ENCODE results near the gene MGAT5B.

Gene MGAT5B

DNA sequence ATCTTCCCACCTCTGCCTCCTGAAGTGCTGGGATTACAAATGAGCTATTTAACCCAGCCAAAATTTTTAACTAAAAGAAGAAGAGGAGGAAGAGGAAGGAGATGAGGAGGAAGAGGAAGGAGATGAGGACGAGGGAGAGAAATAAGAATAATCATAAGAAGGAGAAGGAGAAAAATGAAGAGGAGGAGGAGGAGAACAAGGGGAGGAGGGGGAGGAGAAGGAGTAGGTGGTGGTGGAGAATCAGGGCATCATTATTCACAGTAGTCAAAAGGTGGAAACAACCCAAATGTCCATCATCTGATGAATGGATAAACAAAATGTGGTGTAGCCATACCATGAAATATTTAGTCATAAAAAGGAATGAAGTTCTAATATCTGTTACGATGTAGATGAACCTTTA, 21.2 kb upstream of the MGAT5B start:
- TF ChIP-seq SIN3A (IDR thresholded peaks at IDR 0.05; ENCODE audit: borderline replicate concordance, insufficient read depth, low read length) (no peak), TAF1 (IDR thresholded peaks at IDR 0.05; ENCODE audit: borderline replicate concordance, insufficient read depth, low read length) (no peak), FOXP2 (optimal IDR thresholded peaks at IDR 0.05; ENCODE audit: borderline replicate concordance, extremely low read depth, extremely low read length, insufficient read depth) (no peak), POLR2AphosphoS5 (IDR thresholded peaks at IDR 0.05; ENCODE audit: low read depth, low read length) (no peak)
- TF ChIP-seq, protein P1, sequence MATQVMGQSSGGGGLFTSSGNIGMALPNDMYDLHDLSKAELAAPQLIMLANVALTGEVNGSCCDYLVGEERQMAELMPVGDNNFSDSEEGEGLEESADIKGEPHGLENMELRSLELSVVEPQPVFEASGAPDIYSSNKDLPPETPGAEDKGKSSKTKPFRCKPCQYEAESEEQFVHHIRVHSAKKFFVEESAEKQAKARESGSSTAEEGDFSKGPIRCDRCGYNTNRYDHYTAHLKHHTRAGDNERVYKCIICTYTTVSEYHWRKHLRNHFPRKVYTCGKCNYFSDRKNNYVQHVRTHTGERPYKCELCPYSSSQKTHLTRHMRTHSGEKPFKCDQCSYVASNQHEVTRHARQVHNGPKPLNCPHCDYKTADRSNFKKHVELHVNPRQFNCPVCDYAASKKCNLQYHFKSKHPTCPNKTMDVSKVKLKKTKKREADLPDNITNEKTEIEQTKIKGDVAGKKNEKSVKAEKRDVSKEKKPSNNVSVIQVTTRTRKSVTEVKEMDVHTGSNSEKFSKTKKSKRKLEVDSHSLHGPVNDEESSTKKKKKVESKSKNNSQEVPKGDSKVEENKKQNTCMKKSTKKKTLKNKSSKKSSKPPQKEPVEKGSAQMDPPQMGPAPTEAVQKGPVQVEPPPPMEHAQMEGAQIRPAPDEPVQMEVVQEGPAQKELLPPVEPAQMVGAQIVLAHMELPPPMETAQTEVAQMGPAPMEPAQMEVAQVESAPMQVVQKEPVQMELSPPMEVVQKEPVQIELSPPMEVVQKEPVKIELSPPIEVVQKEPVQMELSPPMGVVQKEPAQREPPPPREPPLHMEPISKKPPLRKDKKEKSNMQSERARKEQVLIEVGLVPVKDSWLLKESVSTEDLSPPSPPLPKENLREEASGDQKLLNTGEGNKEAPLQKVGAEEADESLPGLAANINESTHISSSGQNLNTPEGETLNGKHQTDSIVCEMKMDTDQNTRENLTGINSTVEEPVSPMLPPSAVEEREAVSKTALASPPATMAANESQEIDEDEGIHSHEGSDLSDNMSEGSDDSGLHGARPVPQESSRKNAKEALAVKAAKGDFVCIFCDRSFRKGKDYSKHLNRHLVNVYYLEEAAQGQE (IDR thresholded peaks at IDR 0.05; ENCODE audit: insufficient read depth in 1 of 2, low read depth in 2 of 2, low read length in 2 of 2), result no peak

DNA sequence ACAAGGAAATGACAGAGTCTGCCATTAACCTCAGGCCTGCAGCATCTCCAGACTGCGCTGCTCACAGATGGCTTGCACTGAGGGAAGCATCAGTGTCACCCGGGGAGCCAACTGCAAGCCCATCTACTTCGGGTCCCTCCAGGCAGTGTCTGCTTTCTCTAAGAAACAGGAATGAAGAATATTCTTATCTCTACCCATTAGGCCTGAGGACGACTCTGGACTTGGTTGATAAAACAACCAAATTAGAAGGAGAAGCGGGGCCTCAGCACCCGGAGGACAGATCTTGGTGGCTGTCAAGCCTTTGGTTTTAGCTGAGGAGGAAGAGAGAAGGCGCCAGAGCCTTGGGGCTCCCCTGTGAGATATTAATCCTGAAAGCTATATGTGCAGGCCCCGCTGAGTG, 19.5 kb upstream of the MGAT5B start:
- TF ChIP-seq SIN3A (IDR thresholded peaks at IDR 0.05; ENCODE audit: borderline replicate concordance, insufficient read depth, low read length), result no peak
- TF ChIP-seq, protein P1 (IDR thresholded peaks at IDR 0.05; ENCODE audit: insufficient read depth in 1 of 2, low read depth in 2 of 2, low read length in 2 of 2), result no peak
- TF ChIP-seq POLR2AphosphoS5 (IDR thresholded peaks at IDR 0.05; ENCODE audit: low read depth, low read length), result no peak
- no peak for TF ChIP-seq TAF1 (IDR thresholded peaks at IDR 0.05; ENCODE audit: borderline replicate concordance, insufficient read depth, low read length)
- TF ChIP-seq FOXP2 (optimal IDR thresholded peaks at IDR 0.05; ENCODE audit: borderline replicate concordance, extremely low read depth, extremely low read length, insufficient read depth), result no peak

DNA sequence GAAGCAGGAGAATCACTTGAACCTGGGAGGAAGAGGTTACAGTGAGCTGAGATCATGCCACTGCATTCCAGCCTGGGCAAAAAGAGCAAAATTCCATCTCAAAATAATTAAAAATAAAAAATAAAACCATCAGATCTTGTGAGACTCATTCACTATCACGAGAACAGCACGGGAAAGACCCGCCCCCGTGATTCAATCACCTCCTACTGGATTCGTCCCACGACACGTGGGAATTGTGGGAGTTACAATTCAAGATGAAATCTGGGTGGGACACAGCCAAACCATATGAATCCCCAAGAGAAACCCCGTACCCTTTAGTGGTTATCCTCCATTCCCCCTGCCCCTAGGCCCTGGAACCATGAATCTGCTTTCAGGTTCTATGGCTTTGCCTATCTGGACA, 15.4 kb upstream of the MGAT5B start:
- no peak for TF ChIP-seq POLR2AphosphoS5 (IDR thresholded peaks at IDR 0.05; ENCODE audit: low read depth, low read length)
- no peak for TF ChIP-seq SIN3A (IDR thresholded peaks at IDR 0.05; ENCODE audit: borderline replicate concordance, insufficient read depth, low read length)
- TF ChIP-seq, protein P1 (IDR thresholded peaks at IDR 0.05; ENCODE audit: insufficient read depth in 1 of 2, low read depth in 2 of 2, low read length in 2 of 2), result no peak
- TF ChIP-seq TAF1 (IDR thresholded peaks at IDR 0.05; ENCODE audit: borderline replicate concordance, insufficient read depth, low read length), result no peak
- TF ChIP-seq FOXP2 (optimal IDR thresholded peaks at IDR 0.05; ENCODE audit: borderline replicate concordance, extremely low read depth, extremely low read length, insufficient read depth), result no peak

DNA sequence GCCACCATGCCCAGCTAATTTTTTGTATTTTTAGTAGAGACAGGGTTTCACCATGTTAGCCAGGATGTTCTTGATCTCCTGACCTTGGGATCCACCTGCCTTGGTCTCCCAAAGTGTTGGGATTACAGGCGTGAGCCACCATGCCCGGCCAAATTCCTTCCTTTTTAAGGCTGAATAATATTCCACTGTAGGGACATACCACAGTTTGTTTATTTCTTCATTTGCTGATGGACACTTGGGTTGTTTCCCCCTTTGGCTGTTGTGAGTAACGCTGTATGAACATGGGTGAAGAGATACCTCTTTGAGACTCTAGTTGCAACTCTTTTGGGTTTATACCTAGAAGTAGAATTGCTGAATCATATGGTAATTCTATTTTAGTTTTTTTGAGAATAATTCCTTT, 13.1 kb upstream of the MGAT5B start:
- TF ChIP-seq FOXP2 (optimal IDR thresholded peaks at IDR 0.05; ENCODE audit: borderline replicate concordance, extremely low read depth, extremely low read length, insufficient read depth), result no peak
- TF ChIP-seq SIN3A (IDR thresholded peaks at IDR 0.05; ENCODE audit: borderline replicate concordance, insufficient read depth, low read length), result no peak
- no peak for TF ChIP-seq POLR2AphosphoS5 (IDR thresholded peaks at IDR 0.05; ENCODE audit: low read depth, low read length)
- TF ChIP-seq, protein P1 (IDR thresholded peaks at IDR 0.05; ENCODE audit: insufficient read depth in 1 of 2, low read depth in 2 of 2, low read length in 2 of 2), result no peak
- no peak for TF ChIP-seq TAF1 (IDR thresholded peaks at IDR 0.05; ENCODE audit: borderline replicate concordance, insufficient read depth, low read length)

DNA sequence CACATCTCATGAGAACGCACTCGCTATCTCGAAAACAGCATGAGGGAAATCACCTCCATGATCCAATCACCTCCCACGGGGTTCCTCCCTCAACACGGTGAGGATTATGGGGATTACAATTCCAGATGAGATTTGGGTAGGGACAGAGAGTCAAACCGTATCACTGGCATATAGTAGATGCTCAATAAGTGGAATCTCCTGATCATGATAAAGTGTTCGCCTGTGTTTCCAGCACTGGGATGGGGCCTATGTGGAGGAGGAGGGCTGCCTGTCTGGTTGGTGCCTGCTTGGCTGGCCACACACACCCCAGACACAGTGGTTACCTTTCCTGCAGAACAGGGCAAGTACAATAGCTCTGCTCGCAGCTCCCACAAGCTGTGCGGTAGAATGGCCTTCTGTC, 6.1 kb upstream of the MGAT5B start:
- TF ChIP-seq POLR2AphosphoS5 (IDR thresholded peaks at IDR 0.05; ENCODE audit: low read depth, low read length) (no peak), FOXP2 (optimal IDR thresholded peaks at IDR 0.05; ENCODE audit: borderline replicate concordance, extremely low read depth, extremely low read length, insufficient read depth) (no peak), TAF1 (IDR thresholded peaks at IDR 0.05; ENCODE audit: borderline replicate concordance, insufficient read depth, low read length) (no peak), SIN3A (IDR thresholded peaks at IDR 0.05; ENCODE audit: borderline replicate concordance, insufficient read depth, low read length) (no peak)
- TF ChIP-seq, protein P1 (IDR thresholded peaks at IDR 0.05; ENCODE audit: insufficient read depth in 1 of 2, low read depth in 2 of 2, low read length in 2 of 2), result no peak

Data from PFSK-1 (cell line).